DND-41 (cell line): Measurements from ENCODE around the gene TENT4B.

Experiments
- ATAC-seq: fragments of 200-7000 bp; cut with Tn5 transposase; 3 replicates; pipeline ENCODE4 v1.9.1; 2021; ENCODE audit warnings: low read depth; ENCODE audit not compliant: insufficient read depth
- DNase-seq: peaks from one replicate; pipeline ENCODE4 v3.0.0-alpha.2; 2020
- H2AFZ ChIP-seq: 2 replicates; pipeline ENCODE4 v1.6.0; 2012; ENCODE audit warnings: low read depth, low read length
- H3K27ac ChIP-seq: 2 replicates; pipeline ENCODE4 v1.5.1; 2012; ENCODE audit warnings: low read length, inconsistent platforms
- H3K27me3 ChIP-seq: fragments of 200-600 bp; sonication (generic); 2 replicates; pipeline ENCODE4 v1.6.0; 2012; ENCODE audit warnings: low read length, mild to moderate bottlenecking, inconsistent platforms; ENCODE audit not compliant: insufficient read depth, poor library complexity
- H3K36me3 ChIP-seq: 2 replicates; pipeline ENCODE4 v1.5.1; 2012; ENCODE audit warnings: low read length, inconsistent platforms; ENCODE audit not compliant: insufficient read depth
- H3K4me1 ChIP-seq: 2 replicates; pipeline ENCODE4 v1.5.1; 2012; ENCODE audit warnings: mild to moderate bottlenecking, low read length; ENCODE audit not compliant: insufficient read depth
- H3K4me2 ChIP-seq: 2 replicates; pipeline ENCODE4 v1.6.0; 2012; ENCODE audit warnings: mild to moderate bottlenecking, moderate library complexity, low read length, inconsistent platforms; ENCODE audit not compliant: insufficient read depth
- H3K4me3 ChIP-seq, 2 experiments: fragments of 200-600 bp in 1 of 2; shearing (Covaris generic) in 1 of 2; 2 replicates each; pipeline ENCODE4 v1.5.1; 2012 to 2016; ENCODE audit warnings: inconsistent platforms in 2 of 2, low read length in 2 of 2, mild to moderate bottlenecking in 2 of 2, low read depth in 1 of 2, moderate library complexity in 1 of 2
- H3K79me2 ChIP-seq: 2 replicates; pipeline ENCODE4 v1.6.0; 2012; ENCODE audit warnings: low read length, inconsistent platforms; ENCODE audit not compliant: insufficient read depth
- H3K9ac ChIP-seq: 2 replicates; pipeline ENCODE4 v1.6.0; 2012; ENCODE audit warnings: low read depth, mild to moderate bottlenecking, inconsistent platforms, low read length, moderate library complexity
- H3K9me3 ChIP-seq: 2 replicates; pipeline ENCODE4 v1.5.1; 2012; ENCODE audit warnings: low read length, moderate library complexity, mild to moderate bottlenecking, inconsistent platforms; ENCODE audit not compliant: insufficient read depth, severe bottlenecking
- H4K20me1 ChIP-seq: 2 replicates; pipeline ENCODE4 v1.6.0; 2012; ENCODE audit warnings: low read length; ENCODE audit not compliant: insufficient read depth
- EZH2 ChIP-seq: IDR thresholded peaks from 3 replicates; pipeline ENCODE4 v1.6.1; 2012; ENCODE audit warnings: borderline replicate concordance, low read depth, mild to moderate bottlenecking, moderate library complexity, low read length, inconsistent platforms; ENCODE audit not compliant: severe bottlenecking
- TF ChIP-seq, protein P1 (sequence below): IDR thresholded peaks from 2 replicates; pipeline ENCODE4 v1.5.1; 2012; ENCODE audit warnings: borderline replicate concordance, low read length, moderate library complexity, mild to moderate bottlenecking; ENCODE audit not compliant: poor library complexity, severe bottlenecking; ENCODE audit errors: extremely low read depth

Gene TENT4B

GRCh38 chr16:50261707-50262235 lies 108.7 kb downstream of the TENT4B start:
- Histone ChIP-seq H3K4me2 (no peak overlapping the region), H4K20me1 (peaks cover 9% of the 10 kb centered on the region; the same call in 1 of the 2 replicates), H3K27ac (no peak overlapping the region), H3K9me3 (no peaks in the 10 kb centered on the region), H3K79me2 (no peaks in the 10 kb centered on the region), H2AFZ (no peak overlapping the region), H3K27me3 (peaks cover 17% of the 10 kb centered on the region), H3K9ac (no peak overlapping the region), H3K36me3 (no peaks in the 10 kb centered on the region), H3K4me1 (peaks cover 24% of the 10 kb centered on the region), H3K4me3 (no peak overlapping the region)
- DNase-seq (no peak), ATAC-seq (no peak)
- TF ChIP-seq EZH2: no peak
- TF ChIP-seq, protein P1, sequence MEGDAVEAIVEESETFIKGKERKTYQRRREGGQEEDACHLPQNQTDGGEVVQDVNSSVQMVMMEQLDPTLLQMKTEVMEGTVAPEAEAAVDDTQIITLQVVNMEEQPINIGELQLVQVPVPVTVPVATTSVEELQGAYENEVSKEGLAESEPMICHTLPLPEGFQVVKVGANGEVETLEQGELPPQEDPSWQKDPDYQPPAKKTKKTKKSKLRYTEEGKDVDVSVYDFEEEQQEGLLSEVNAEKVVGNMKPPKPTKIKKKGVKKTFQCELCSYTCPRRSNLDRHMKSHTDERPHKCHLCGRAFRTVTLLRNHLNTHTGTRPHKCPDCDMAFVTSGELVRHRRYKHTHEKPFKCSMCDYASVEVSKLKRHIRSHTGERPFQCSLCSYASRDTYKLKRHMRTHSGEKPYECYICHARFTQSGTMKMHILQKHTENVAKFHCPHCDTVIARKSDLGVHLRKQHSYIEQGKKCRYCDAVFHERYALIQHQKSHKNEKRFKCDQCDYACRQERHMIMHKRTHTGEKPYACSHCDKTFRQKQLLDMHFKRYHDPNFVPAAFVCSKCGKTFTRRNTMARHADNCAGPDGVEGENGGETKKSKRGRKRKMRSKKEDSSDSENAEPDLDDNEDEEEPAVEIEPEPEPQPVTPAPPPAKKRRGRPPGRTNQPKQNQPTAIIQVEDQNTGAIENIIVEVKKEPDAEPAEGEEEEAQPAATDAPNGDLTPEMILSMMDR: no peak

DNA sequence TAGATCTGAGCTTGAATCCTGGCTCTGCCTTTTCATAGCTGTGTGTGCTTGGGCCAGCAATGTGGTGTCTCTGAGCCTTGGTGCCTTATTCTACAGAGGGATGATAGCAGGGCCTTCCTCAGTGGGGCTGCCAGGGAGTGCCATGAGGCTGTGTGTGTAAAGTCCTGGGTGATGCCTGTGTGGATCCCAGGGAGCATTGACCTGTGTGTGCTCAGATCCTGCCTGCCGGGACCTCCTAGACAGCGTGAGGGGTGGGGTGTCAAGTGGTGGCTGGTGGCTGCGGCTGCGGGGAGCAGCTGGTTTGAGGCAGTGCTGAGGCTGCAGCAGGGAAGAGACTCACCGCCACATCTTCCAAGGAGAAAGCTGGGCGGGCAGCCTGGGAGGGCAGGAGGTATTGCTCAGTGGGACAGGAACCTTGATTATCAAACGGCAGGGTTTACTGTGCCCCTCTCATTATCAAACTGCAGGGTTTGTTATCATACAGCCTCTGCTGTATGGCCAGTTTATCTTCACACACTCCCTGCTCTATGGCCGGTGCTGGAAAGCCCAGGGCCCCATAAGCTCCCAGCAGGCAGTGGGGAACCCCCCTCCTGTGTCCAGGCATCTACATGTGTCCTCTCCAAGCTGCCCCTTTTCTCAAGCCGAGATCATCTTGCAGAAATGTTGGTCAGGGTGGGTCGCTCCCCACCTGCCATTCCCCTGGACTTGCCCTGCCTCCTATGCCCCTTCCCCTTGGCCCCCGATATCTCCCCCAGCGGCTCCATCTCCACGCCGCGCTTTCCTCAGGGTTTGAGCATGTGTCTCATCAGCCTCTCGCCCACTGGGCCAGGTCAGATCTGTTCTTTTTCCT lies 110.2 kb downstream of the TENT4B start:
- DNase-seq: no peak
- peaks cover 12% of the 10 kb centered on the region for H3K27me3 ChIP-seq
- H3K79me2 ChIP-seq: no peaks in the 10 kb centered on the region
- no peaks in the 10 kb centered on the region for H3K9me3 ChIP-seq
- no peak overlapping the region for H3K4me2 ChIP-seq
- no peak overlapping the region for H2AFZ ChIP-seq
- peaks cover 9% of the 10 kb centered on the region; the same call in 1 of the 2 replicates for H4K20me1 ChIP-seq
- no peaks in the 10 kb centered on the region for H3K36me3 ChIP-seq
- TF ChIP-seq, protein P1: no peak
- no peak for TF ChIP-seq EZH2
- peaks cover 38% of the 10 kb centered on the region for H3K4me1 ChIP-seq
- H3K27ac ChIP-seq: no peak overlapping the region
- ATAC-seq: no peak
- no peak overlapping the region for H3K9ac ChIP-seq
- no peak overlapping the region for H3K4me3 ChIP-seq

GRCh38 chr16:50263940-50264929 lies 111.1 kb downstream of the TENT4B start:
- Histone ChIP-seq H3K9me3 (no peaks in the 10 kb centered on the region), H3K4me2 (no peak overlapping the region), H3K4me3 (no peak overlapping the region), H3K27me3 (peaks cover 10% of the 10 kb centered on the region), H3K36me3 (no peaks in the 10 kb centered on the region), H3K27ac (no peak overlapping the region), H4K20me1 (peaks cover 7% of the 10 kb centered on the region; the same call in 1 of the 2 replicates), H3K9ac (no peak overlapping the region), H2AFZ (no peak overlapping the region), H3K79me2 (no peaks in the 10 kb centered on the region), H3K4me1 (peaks cover 39% of the 10 kb centered on the region)
- DNase-seq (no peak), ATAC-seq (no peak)
- TF ChIP-seq, protein P1: no peak
